ENCODE results near the gene PTPRK.

PTPRK gene

GRCh38 chr6:127924031-127924430 is 596.4 kb downstream of the PTPRK start:
- DNase-seq (ENCODE audit: low read depth in 2 of 2), result no peak

GRCh38 chr6:127923135-127923534 is 597.3 kb downstream of the PTPRK start:
- DNase-seq (ENCODE audit: low read depth in 2 of 2), result no peak

GRCh38 chr6:127921982-127922381 is 598.4 kb downstream of the PTPRK start:
- DNase-seq (ENCODE audit: low read depth in 2 of 2), result no peak

DNA sequence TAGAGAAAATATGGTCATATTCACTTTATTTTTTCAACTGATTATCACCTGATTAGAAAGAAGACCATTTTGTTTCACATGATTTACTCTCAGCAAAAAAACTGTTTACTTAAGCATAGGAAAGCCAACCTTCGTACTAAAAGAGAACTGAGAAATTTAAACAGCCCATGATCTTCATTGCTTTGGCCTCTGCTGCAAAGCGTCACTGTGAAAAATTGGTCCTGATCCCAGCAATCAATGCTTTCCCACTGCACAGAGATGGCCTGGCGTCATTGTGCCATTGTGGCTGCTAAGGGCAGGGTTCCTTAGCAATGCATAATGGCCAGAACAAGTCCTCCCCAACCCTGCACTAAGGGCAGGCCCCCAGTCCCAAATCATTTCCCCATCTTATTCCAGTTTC is 599.6 kb downstream of the PTPRK start:
- DNase-seq (ENCODE audit: low read depth in 2 of 2), result no peak
